Hepatocyte (in vitro differentiated cells): ENCODE data around the gene SOX4. TPM values are rescaled to one million over a fixed set of nuclear protein-coding genes. Genes with fewer than 3 reads are reported as not detected.

Experiments
- DNase-seq: peaks from one replicate; pipeline ENCODE4 v3.0.0-alpha.2; 2016; ENCODE audit warnings: low spot score
- H2AFZ ChIP-seq: fragments of 200-600 bp; sonication (generic); 2 replicates; pipeline ENCODE4 v1.6.0; 2016; ENCODE audit warnings: antibody characterized with exemption, mild to moderate bottlenecking
- H3K27ac ChIP-seq: fragments of 200-600 bp; sonication (generic); 2 replicates; pipeline ENCODE4 v1.5.1; 2016; ENCODE audit warnings: mild to moderate bottlenecking
- H3K27me3 ChIP-seq: fragments of 200-600 bp; sonication (generic); 2 replicates; pipeline ENCODE4 v1.6.1; 2016
- H3K36me3 ChIP-seq: fragments of 200-600 bp; sonication (generic); replicated peaks from 2 replicates; pipeline ENCODE4 v1.5.1; 2016; ENCODE audit warnings: low read depth; ENCODE audit not compliant: insufficient read depth
- H3K4me1 ChIP-seq: fragments of 200-600 bp; sonication (generic); 2 replicates; pipeline ENCODE4 v1.5.1; 2016; ENCODE audit warnings: mild to moderate bottlenecking, moderate library complexity; ENCODE audit not compliant: insufficient read depth
- H3K4me2 ChIP-seq: fragments of 200-600 bp; sonication (generic); 2 replicates; pipeline ENCODE4 v1.6.0; 2016
- H3K4me3 ChIP-seq: fragments of 200-600 bp; sonication (generic); 2 replicates; pipeline ENCODE4 v1.5.1; 2016; ENCODE audit warnings: mild to moderate bottlenecking
- H3K79me2 ChIP-seq: fragments of 200-600 bp; sonication (generic); 2 replicates; pipeline ENCODE4 v1.6.0; 2017; ENCODE audit warnings: mild to moderate bottlenecking
- H3K9me2 ChIP-seq: fragments of 200-600 bp; sonication (generic); replicated peaks from 2 replicates; pipeline ENCODE4 v1.6.0; 2017; ENCODE audit warnings: mild to moderate bottlenecking; ENCODE audit not compliant: insufficient read depth
- H3K9me3 ChIP-seq: fragments of 200-600 bp; sonication (generic); 2 replicates; pipeline ENCODE4 v1.5.1; 2016; ENCODE audit warnings: low read depth, mild to moderate bottlenecking
- H4K20me1 ChIP-seq: fragments of 200-600 bp; sonication (generic); 2 replicates; pipeline ENCODE4 v1.6.0; 2016; ENCODE audit warnings: mild to moderate bottlenecking; ENCODE audit not compliant: insufficient read depth, poor library complexity, severe bottlenecking
- CTCF ChIP-seq: fragments of 200-600 bp; sonication (generic); IDR thresholded peaks from 2 replicates; pipeline ENCODE4 v1.5.1; 2016; ENCODE audit warnings: antibody characterized with exemption, mild to moderate bottlenecking; ENCODE audit not compliant: poor library complexity
- EZH2 ChIP-seq: fragments of 200-600 bp; sonication (generic); IDR thresholded peaks from 2 replicates; pipeline ENCODE4 v1.6.1; 2016; ENCODE audit warnings: antibody characterized with exemption, mild to moderate bottlenecking, borderline replicate concordance
- EZH2phosphoT487 ChIP-seq: fragments of 200-600 bp; sonication (generic); IDR thresholded peaks from one replicate; pipeline ENCODE4 v1.6.1; 2018; ENCODE audit warnings: antibody characterized with exemption, mild to moderate bottlenecking, low read depth, moderate library complexity; ENCODE audit not compliant: unreplicated experiment, severe bottlenecking
- WGBS: methylation state at CpG from one replicate; pipeline ENCODE4 v1.1.6; 2016; ENCODE audit warnings: low lambda C conversion rate; ENCODE audit errors: missing lambda C conversion rate; 5-methylcytosine and 5-hydroxymethylcytosine counted together
- polyA plus RNA-seq: library from polyadenylated mRNA; unstranded; fragments of >200 nt; fragmentation: Nextera tagmentation; extraction: Ambion mirVana; gene quantifications from 2 replicates; pipeline ENCODE4 v1.2.1, GENCODE V29; 2016
- small RNA-seq: library from RNA; depleted of rRNA; stranded (forward); fragments of <200 nt; gene quantifications from one replicate; pipeline ENCODE3, GENCODE V24; 2014
- total RNA-seq: library from RNA; depleted of rRNA; stranded (reverse); fragments of >200 nt; gene quantifications from 2 replicates; pipeline ENCODE4 v1.2.3, GENCODE V29; 2014

Gene SOX4
- total and polyA plus RNA-seq, 2 experiments from 2014 or later, result 62.2 to 92.5 TPM

DNA sequence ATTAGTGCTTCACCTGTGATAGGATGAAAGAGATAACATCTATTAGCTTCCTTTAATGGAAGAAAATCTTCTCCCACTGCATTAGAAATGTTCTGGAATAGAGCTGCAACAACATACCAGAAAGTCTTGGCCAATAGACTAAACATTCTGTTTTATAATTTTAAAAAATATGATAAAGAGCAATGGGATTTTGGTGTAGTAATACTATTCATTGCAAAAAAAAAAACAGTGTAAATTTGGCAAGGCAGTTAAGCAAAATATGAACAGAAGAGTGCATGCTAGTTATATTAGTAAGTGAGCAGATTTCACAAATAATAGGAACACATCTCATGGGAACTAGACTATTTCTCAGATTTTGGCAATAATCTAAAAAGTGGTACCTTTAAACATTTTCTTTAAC, 43.3 kb downstream of the SOX4 start:
- DNase-seq, result no peak
- Histone ChIP-seq H2AFZ (no peak overlapping the region), H3K9me2 (no peaks in the 10 kb centered on the region), H3K9me3 (no peaks in the 10 kb centered on the region), H3K4me1 (no peaks in the 10 kb centered on the region), H3K27ac (no peak overlapping the region), H3K36me3 (no peaks in the 10 kb centered on the region), H3K4me3 (no peak overlapping the region), H3K27me3 (no peaks in the 10 kb centered on the region), H4K20me1 (no peaks in the 10 kb centered on the region), H3K79me2 (no peaks in the 10 kb centered on the region), H3K4me2 (no peak overlapping the region)
- TF ChIP-seq EZH2phosphoT487 (no peak), CTCF (no peak), EZH2 (no peak)

- Histone ChIP-seq H3K4me3 (no peak overlapping the region), H3K27ac (no peak overlapping the region), H3K79me2 (no peaks in the 10 kb centered on the region), H3K4me1 (no peaks in the 10 kb centered on the region), H4K20me1 (no peaks in the 10 kb centered on the region), H3K9me3 (no peaks in the 10 kb centered on the region), H3K9me2 (no peaks in the 10 kb centered on the region), H3K36me3 (no peaks in the 10 kb centered on the region), H3K27me3 (no peaks in the 10 kb centered on the region), H3K4me2 (no peak overlapping the region), H2AFZ (no peak overlapping the region)
- DNase-seq, result no peak
- 81% methylated on average over 5 of the region's 5 CpGs for WGBS
- TF ChIP-seq CTCF (no peak), EZH2 (no peak), EZH2phosphoT487 (no peak)
Measured at GRCh38 chr6:21639316-21639715, 45.8 kb downstream of the SOX4 start.

Small RNAs within 50 kb of the gene (small RNA-seq; reads per million reads assigned to genes)
- not detected for gene BOLA2P3
